Astrocyte (in vitro differentiated cells and primary cell): ENCODE data around the gene PAX5. TPM values are rescaled to one million over a fixed set of nuclear protein-coding genes. Genes with fewer than 3 reads are reported as not detected.

Experiments used
- DNase-seq: peaks from one replicate; pipeline ENCODE4 v3.0.0-alpha.2; 2010; ENCODE audit warnings: low read depth
- FAIRE-seq: peaks from 2 replicates; lab custom pipeline; 2011; peaks lifted over from hg19 to GRCh38; lab: Jason Lieb, UNC
- H2AFZ ChIP-seq: 2 replicates; pipeline ENCODE4 v1.6.0; 2012; ENCODE audit warnings: low read depth, low read length, inconsistent platforms
- H3K27ac ChIP-seq: 2 replicates; pipeline ENCODE4 v1.5.1; 2011; ENCODE audit warnings: low read depth, low read length, inconsistent platforms
- H3K27me3 ChIP-seq: 2 replicates; pipeline ENCODE4 v1.6.0; 2011; ENCODE audit warnings: low read length, inconsistent platforms; ENCODE audit not compliant: insufficient read depth
- H3K36me3 ChIP-seq: 2 replicates; pipeline ENCODE4 v1.5.1; 2011; ENCODE audit warnings: low read length, inconsistent platforms; ENCODE audit not compliant: insufficient read depth
- H3K4me1 ChIP-seq: 2 replicates; pipeline ENCODE4 v1.5.1; 2011; ENCODE audit warnings: low read length, inconsistent platforms; ENCODE audit not compliant: insufficient read depth
- H3K4me2 ChIP-seq: 2 replicates; pipeline ENCODE4 v1.6.0; 2012; ENCODE audit warnings: low read length, inconsistent platforms
- H3K4me3 ChIP-seq: 2 replicates; pipeline ENCODE4 v1.5.1; 2011; ENCODE audit warnings: low read depth, mild to moderate bottlenecking, low read length, inconsistent platforms; ENCODE audit not compliant: insufficient read depth
- H3K79me2 ChIP-seq: 2 replicates; pipeline ENCODE4 v1.6.0; 2012; ENCODE audit warnings: mild to moderate bottlenecking, low read length, inconsistent platforms; ENCODE audit not compliant: insufficient read depth
- H3K9ac ChIP-seq: 2 replicates; pipeline ENCODE4 v1.6.0; 2012; ENCODE audit warnings: mild to moderate bottlenecking, low read length, inconsistent platforms
- H3K9me3 ChIP-seq: 2 replicates; pipeline ENCODE4 v1.5.1; 2012; ENCODE audit warnings: low read depth, mild to moderate bottlenecking, low read length, inconsistent platforms; ENCODE audit not compliant: insufficient read depth
- H4K20me1 ChIP-seq: 2 replicates; pipeline ENCODE4 v1.6.0; 2012; ENCODE audit warnings: low read length, inconsistent platforms; ENCODE audit not compliant: insufficient read depth
- H3K27ac Mint-ChIP-seq: one replicate; pipeline ENCODE4 v1.8.0; 2021; ENCODE audit warnings: mild to moderate bottlenecking, mixed read lengths; ENCODE audit not compliant: unreplicated experiment
- H3K27me3 Mint-ChIP-seq: one replicate; pipeline ENCODE4 v1.8.0; 2021; ENCODE audit warnings: low read depth, mixed read lengths; ENCODE audit not compliant: unreplicated experiment
- H3K36me3 Mint-ChIP-seq: one replicate; pipeline ENCODE4 v1.8.0; 2021; ENCODE audit warnings: low read depth, mixed read lengths; ENCODE audit not compliant: unreplicated experiment
- H3K4me1 Mint-ChIP-seq: one replicate; pipeline ENCODE4 v1.8.0; 2021; ENCODE audit warnings: low read depth, mixed read lengths; ENCODE audit not compliant: unreplicated experiment
- H3K4me3 Mint-ChIP-seq: one replicate; pipeline ENCODE4 v1.8.0; 2021; ENCODE audit warnings: mild to moderate bottlenecking, moderate library complexity, mixed read lengths; ENCODE audit not compliant: unreplicated experiment
- H3K9me3 Mint-ChIP-seq: one replicate; pipeline ENCODE4 v1.8.0; 2021; ENCODE audit warnings: mild to moderate bottlenecking, mixed read lengths; ENCODE audit not compliant: unreplicated experiment
- CTCF ChIP-seq: IDR thresholded peaks from 2 replicates; pipeline ENCODE4 v1.5.1; 2011; ENCODE audit warnings: low read depth, mild to moderate bottlenecking, inconsistent platforms, low read length, moderate library complexity; ENCODE audit not compliant: insufficient read depth
- EZH2 ChIP-seq: IDR thresholded peaks from 2 replicates; pipeline ENCODE4 v1.6.1; 2012; ENCODE audit warnings: mild to moderate bottlenecking, low read length, inconsistent platforms; ENCODE audit not compliant: insufficient read depth
- total RNA-seq: library from RNA; stranded (reverse); gene quantifications from 2 replicates; pipeline ENCODE4 v1.2.1, GENCODE V29; 2021

The PAX5 gene
- total RNA-seq, 1 donor from 2014 or later, result not detected

GRCh38 chr9:36837431-36838405 is 196.3 kb downstream of the PAX5 start:
- Histone ChIP-seq H4K20me1 (no peaks in the 10 kb centered on the region), H3K4me1 (no peaks in the 10 kb centered on the region), H3K9me3 (no peaks in the 10 kb centered on the region), H3K79me2 (no peaks in the 10 kb centered on the region), H3K27ac (no peak overlapping the region), H2AFZ (no peak overlapping the region), H3K9ac (no peak overlapping the region), H3K27me3 (peaks cover 6% of the 10 kb centered on the region), H3K36me3 (no peaks in the 10 kb centered on the region), H3K4me2 (no peak overlapping the region), H3K4me3 (no peak overlapping the region)
- Mint-ChIP-seq H3K4me3 (peak overlapping the region; percentile 42), H3K9me3 (no peaks in the 10 kb centered on the region), H3K27ac (no peak overlapping the region), H3K27me3 (peaks cover 28% of the 10 kb centered on the region), H3K36me3 (no peaks in the 10 kb centered on the region), H3K4me1 (no peaks in the 10 kb centered on the region)
- DNase-seq (no peak), FAIRE-seq (no peak)
- TF ChIP-seq CTCF, result no peak
- TF ChIP-seq EZH2, result no peak

GRCh38 chr9:36836486-36836885 is 197.6 kb downstream of the PAX5 start:
- Histone ChIP-seq H3K9ac (no peak overlapping the region), H3K27ac (no peak overlapping the region), H3K9me3 (no peaks in the 10 kb centered on the region), H3K36me3 (no peaks in the 10 kb centered on the region), H3K4me1 (no peaks in the 10 kb centered on the region), H3K4me3 (no peak overlapping the region), H3K79me2 (no peaks in the 10 kb centered on the region), H4K20me1 (no peaks in the 10 kb centered on the region), H2AFZ (no peak overlapping the region), H3K27me3 (peaks cover 3% of the 10 kb centered on the region), H3K4me2 (no peak overlapping the region)
- TF ChIP-seq EZH2, result no peak
- no peak for TF ChIP-seq CTCF
- H3K4me1 Mint-ChIP-seq, result peaks cover 2% of the 10 kb centered on the region
- peaks cover 33% of the 10 kb centered on the region for H3K27me3 Mint-ChIP-seq
- FAIRE-seq (no peak), DNase-seq (no peak)
- H3K27ac Mint-ChIP-seq, result no peak overlapping the region
- H3K36me3 Mint-ChIP-seq, result no peaks in the 10 kb centered on the region
- no peak overlapping the region for H3K4me3 Mint-ChIP-seq
- H3K9me3 Mint-ChIP-seq, result no peaks in the 10 kb centered on the region
